Measurements from ENCODE around the gene ACER3. TPM values are rescaled to one million over a fixed set of nuclear protein-coding genes. Genes with fewer than 3 reads are reported as not detected.

ACER3 gene
- polyA plus RNA-seq, 3 donors = 22.9 to 45.4 (median 23.6) TPM

- no peak overlapping the region for H3K4me3 Mint-ChIP-seq
- Histone ChIP-seq H3K9ac (ENCODE audit: insufficient read depth, low read length, poor library complexity, severe bottlenecking) (no peak overlapping the region), H3K9me3 (replicated peaks in 1 of 2; ENCODE audit: control insufficient read depth in 1 of 2, insufficient read depth in 1 of 2, low read length in 2 of 2) (no peaks in the 10 kb centered on the region), H3K4me3 (replicated peaks in 1 of 3; ENCODE audit: low read depth in 2 of 3, low read length in 3 of 3) (no peak overlapping the region), H3K4me1 (ENCODE audit: control insufficient read depth in 1 of 2, insufficient read depth in 2 of 2, low read length in 2 of 2) (peaks cover 7 to 8% of the 10 kb centered on the region in 2 donors), H3K27ac (ENCODE audit: low read depth in 1 of 2, low read length in 2 of 2) (no peak overlapping the region), H3K4me2 (replicated peaks; ENCODE audit: extremely low read depth, low read length, poor library complexity, severe bottlenecking) (no peak overlapping the region), H3K36me3 (replicated peaks in 1 of 2; ENCODE audit: control insufficient read depth in 1 of 2, insufficient read depth in 2 of 2, low read length in 2 of 2) (no peaks in the 10 kb centered on the region), H4K20me1 (ENCODE audit: insufficient read depth, low read length) (no peaks in the 10 kb centered on the region), H3K27me3 (ENCODE audit: control insufficient read depth in 2 of 2, insufficient read depth in 2 of 2, low read length in 2 of 2) (peaks cover 0 to 6% of the 10 kb centered on the region in 2 donors), H3K79me2 (ENCODE audit: insufficient read depth, low read length) (no peaks in the 10 kb centered on the region), H2AFZ (ENCODE audit: insufficient read depth, low read depth, low read length, poor library complexity, severe bottlenecking) (no peak overlapping the region)
- DNase-seq = no peak
- peaks cover 1 to 4% (median 3%) of the 10 kb centered on the region in 3 donors for H3K27me3 Mint-ChIP-seq (ENCODE audit: low read depth in 3 of 3)
- H3K4me1 Mint-ChIP-seq = peaks cover 15% of the 10 kb centered on the region
- H3K9me3 Mint-ChIP-seq = peaks cover 0 to 3% (median 0%) of the 10 kb centered on the region in 7 donors
- intact Hi-C loops (cut with micrococcal nuclease) = no loop called here
- WGBS (ENCODE audit: insufficient coverage) = no CpG with 5 or more reads among the region's 3 CpGs
- no peaks in the 10 kb centered on the region for H3K36me3 Mint-ChIP-seq
- no peak for TF ChIP-seq CTCF (IDR thresholded peaks at IDR 0.05)
- H3K27ac Mint-ChIP-seq = no peak overlapping the region
These were observed 170.9 kb downstream of the ACER3 start for GRCh38 chr11:77031599-77031998.

- peak in 1 of 3 donors; percentile 12 for DNase-seq
- intact Hi-C loops (cut with micrococcal nuclease) = no loop called here
- no peak for TF ChIP-seq CTCF (IDR thresholded peaks at IDR 0.05)
- H3K79me2 ChIP-seq (ENCODE audit: insufficient read depth, low read length) = no peaks in the 10 kb centered on the region
- Mint-ChIP-seq H3K27me3 (ENCODE audit: low read depth in 3 of 3) (peaks cover 17 to 31% (median 28%) of the 10 kb centered on the region in 3 donors), H3K4me3 (no peak overlapping the region), H3K9me3 (peaks cover 0 to 4% (median 0%) of the 10 kb centered on the region in 7 donors), H3K4me1 (peaks cover 31% of the 10 kb centered on the region), H3K36me3 (peaks cover 0 to 2% of the 10 kb centered on the region in 2 donors), H3K27ac (no peak overlapping the region)
- H3K4me2 ChIP-seq (replicated peaks; ENCODE audit: extremely low read depth, low read length, poor library complexity, severe bottlenecking) = no peak overlapping the region
- H3K9ac ChIP-seq (ENCODE audit: insufficient read depth, low read length, poor library complexity, severe bottlenecking) = no peak overlapping the region
- no peaks in the 10 kb centered on the region for H3K36me3 ChIP-seq (replicated peaks in 1 of 2; ENCODE audit: control insufficient read depth in 1 of 2, insufficient read depth in 2 of 2, low read length in 2 of 2)
- H3K4me1 ChIP-seq (ENCODE audit: control insufficient read depth in 1 of 2, insufficient read depth in 2 of 2, low read length in 2 of 2) = peaks cover 15 to 26% of the 10 kb centered on the region in 2 donors
- 88% methylated on average over 2 of the region's 2 CpGs for WGBS (ENCODE audit: insufficient coverage)
- no peaks in the 10 kb centered on the region for H4K20me1 ChIP-seq (ENCODE audit: insufficient read depth, low read length)
- no peak overlapping the region for H2AFZ ChIP-seq (ENCODE audit: insufficient read depth, low read depth, low read length, poor library complexity, severe bottlenecking)
- H3K9me3 ChIP-seq (replicated peaks in 1 of 2; ENCODE audit: control insufficient read depth in 1 of 2, insufficient read depth in 1 of 2, low read length in 2 of 2) = no peaks in the 10 kb centered on the region
- H3K27me3 ChIP-seq (ENCODE audit: control insufficient read depth in 2 of 2, insufficient read depth in 2 of 2, low read length in 2 of 2) = peaks cover 11 to 15% of the 10 kb centered on the region in 2 donors
- no peak overlapping the region for H3K27ac ChIP-seq (ENCODE audit: low read depth in 1 of 2, low read length in 2 of 2)
- no peak overlapping the region for H3K4me3 ChIP-seq (replicated peaks in 1 of 3; ENCODE audit: low read depth in 2 of 3, low read length in 3 of 3)
These were observed 174.3 kb downstream of the ACER3 start for GRCh38 chr11:77035039-77035438.

All from CD14-positive monocyte (primary cell).